GM21390 (cell line): ENCODE data around the gene PYGB.
"Not testable (repeated sequence)": the region's sequence is repeated elsewhere in the genome, so short reads cannot be mapped to it uniquely, and the experiment has no call there.

Experiments
- ATAC-seq: cut with Tn5 transposase; IDR thresholded peaks from one replicate; pipeline ENCODE4 v1.9.1; 2021; ENCODE audit not compliant: unreplicated experiment

Gene PYGB

DNA sequence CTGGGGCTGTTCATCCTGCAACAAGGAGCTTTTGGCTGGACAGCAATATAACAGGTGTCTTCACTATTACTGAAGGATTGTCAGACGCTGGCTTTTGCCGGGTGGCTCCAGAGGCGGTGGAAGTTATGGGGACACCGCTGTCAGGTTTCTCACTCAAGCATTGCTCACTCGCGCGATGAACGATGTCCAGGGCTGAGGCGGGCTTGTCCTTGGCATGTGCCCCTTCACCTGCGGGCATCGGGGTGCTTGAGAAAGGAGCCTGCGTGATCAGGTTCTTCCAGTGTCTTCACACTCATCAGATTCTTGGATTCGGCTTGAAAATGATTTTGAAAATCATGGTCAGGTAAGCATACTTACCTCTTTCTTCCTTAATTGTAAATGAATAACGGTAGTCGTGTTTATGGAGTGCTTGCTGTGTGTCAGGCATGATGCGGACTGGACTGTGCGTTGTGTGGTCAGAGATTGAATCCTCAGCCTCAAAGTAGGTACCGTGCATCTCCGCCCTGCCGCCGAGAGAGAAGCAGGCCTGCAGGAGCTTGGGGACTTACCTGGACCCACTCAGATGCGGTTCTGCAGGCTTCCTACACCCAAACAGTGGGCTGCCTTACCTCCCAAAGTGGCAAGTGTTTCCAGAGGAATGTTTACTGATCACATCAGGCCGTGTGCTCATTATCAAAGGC lies 18.3 kb upstream of the PYGB start:
- no peak for ATAC-seq

- ATAC-seq = peak; percentile 89
Observed at GRCh38 chr20:25230166-25230831, 17.6 kb upstream of the PYGB start.

DNA sequence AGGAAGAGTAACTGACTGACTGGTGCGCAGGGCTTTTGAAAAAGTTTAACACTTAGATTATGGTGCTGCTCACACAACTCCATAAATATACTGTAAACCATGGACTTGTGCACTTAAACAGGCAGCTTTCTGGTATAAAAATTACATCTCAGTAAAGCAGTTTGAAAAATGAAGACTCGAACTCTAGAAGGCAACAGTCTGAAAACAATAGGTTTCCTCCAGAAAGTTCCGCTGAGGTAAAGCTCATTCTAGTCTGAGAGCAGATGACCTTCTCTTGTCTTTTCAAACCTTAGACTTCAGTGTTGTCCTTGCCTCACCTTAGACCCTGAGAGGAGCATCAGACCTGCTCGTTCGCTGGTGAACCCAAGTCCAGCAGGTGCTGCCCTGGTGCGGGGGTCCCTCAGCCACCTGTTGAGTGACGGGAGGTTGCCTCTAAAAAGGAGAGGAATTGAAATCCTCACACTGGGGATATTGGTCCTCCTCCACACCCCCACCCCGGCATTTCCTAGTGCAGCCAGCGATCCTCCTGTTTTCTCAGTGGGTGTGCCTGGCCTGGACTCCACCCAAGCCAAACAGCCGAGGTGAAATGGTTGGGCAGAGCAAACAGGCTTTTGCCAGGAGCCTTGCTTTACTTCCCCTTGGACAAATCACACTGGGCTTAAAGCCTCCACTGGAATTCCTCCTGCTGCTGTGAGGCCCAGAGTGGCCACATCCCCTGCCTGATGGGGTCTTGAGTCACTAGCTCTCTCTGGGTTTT lies 14.7 kb upstream of the PYGB start:
- ATAC-seq = no peak

GRCh38 chr20:25234009-25234849 lies 13.7 kb upstream of the PYGB start:
- ATAC-seq = not testable (repeated sequence)

DNA sequence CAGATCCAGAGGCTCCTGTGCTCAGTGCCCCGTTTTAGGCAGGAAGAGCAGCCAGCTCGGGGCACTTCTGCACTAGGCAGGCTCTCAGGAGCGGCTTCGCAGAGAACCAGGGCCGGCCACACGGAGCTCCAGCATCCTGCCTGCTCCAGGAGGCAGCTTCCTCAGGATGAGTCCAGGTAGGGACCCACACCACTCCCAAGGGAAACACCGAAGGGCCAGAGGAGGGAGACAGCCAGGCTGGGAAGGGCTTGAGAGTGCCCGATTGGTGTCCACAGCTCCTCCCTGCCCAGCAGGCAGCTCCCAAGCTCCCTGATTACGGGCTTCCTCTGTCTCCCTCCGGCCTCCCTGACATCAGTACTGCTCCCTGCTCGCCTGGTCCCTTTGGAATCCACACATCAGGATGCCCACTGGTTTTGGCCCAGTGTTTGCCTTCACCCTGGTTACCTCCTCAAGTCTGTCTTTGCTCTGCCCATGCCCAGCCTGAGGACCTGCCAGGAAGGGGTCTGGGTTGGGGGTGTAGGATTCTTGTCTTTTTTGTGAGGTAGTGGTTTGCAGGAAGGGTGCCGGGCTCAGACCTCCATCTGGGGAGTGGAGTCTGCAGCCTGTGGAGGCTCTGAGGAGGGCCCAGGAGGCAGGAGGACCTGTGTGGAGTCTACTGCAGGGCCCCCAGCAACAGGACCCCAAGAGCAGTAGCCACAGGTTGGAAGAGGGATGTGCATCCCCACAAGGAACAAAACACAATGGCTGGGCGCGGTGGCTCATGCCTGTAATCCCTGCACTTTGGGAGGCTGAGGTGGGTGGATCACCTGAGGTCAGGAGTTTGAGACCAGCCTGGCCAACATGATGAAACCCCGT lies 11.2 kb upstream of the PYGB start:
- ATAC-seq = no peak

GRCh38 chr20:25237610-25238318 lies 10.1 kb upstream of the PYGB start:
- ATAC-seq = no peak

DNA sequence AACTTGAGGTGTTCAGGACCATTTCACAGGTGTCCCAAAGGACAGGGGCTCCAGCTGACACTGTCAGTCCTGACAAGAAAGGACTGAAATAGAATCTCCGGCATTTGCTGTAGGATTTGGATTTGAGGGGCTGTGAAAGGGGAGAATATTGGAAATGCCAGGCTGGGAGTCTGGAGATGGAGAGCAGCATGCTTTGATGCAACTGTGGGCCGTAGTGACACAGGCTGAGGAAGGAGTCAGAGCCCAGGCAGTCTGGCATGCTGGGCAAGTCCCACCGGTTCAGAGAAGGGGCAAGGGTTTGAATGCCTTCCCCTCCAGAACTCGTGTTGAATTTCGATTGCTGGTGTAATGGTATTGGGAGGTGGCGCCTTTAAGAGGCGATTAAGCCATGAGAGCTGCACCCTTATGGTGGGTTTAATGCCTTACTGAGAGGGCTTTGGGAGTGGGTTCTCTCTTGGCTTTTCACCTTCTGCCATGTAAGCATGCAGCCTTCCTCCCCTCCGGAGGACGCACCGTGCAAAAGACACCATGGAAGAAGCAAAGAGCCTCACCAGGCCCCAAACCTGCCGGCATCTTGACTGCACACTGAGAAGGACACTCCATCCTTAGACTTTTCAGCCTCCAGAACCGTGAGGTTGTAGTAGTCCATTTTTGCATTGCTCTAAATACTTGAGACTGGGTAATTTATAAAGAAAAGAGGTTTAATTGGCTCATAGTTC lies 9.4 kb upstream of the PYGB start:
- no peak for ATAC-seq

DNA sequence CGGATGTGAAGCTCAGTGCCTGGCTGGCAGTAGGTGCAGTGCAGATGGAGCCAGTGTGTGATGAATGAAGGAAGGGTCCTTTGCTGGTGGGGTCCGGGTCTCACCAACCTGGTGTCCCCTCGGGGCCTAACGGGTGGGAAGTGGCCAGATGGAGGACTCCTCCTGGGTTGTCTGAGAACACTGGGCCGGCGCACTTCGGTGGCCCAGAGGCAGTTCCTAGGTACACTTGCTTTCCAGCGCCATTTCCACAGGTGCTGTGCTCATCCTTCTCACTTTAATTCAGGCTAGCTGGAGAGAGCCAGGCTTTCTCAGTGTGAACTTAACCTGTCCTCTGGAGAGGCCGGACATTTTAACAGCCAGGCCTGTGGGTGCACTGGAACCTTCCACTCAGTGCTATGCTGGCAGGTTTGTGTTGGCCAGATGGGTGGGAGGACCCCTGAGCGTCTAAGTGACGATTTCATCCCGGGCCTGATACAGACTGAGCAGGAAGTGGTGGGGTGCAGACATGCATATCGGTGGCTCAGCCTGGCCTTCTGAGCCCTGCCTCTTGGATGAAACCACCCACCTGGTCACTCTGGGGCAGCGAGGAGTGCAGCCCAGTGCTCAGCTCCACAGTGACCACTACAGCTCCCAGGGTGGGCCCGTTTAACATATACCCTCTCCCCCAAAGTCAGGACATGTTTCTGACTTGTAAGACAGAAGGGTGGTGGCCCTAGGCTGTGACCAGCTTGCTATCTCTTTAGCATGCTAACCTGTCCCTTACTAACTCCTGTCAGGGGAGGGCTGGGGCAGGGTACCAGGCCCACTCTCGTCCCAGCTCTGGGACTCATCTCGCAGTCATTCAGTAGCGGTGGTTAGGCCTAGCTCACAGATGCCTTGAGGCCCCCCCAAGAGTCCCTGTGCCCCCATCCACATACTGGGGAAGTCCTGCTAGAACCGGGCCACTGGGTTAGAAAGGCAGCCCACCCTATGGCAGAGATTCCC lies 8.2 kb upstream of the PYGB start:
- ATAC-seq = no peak

DNA sequence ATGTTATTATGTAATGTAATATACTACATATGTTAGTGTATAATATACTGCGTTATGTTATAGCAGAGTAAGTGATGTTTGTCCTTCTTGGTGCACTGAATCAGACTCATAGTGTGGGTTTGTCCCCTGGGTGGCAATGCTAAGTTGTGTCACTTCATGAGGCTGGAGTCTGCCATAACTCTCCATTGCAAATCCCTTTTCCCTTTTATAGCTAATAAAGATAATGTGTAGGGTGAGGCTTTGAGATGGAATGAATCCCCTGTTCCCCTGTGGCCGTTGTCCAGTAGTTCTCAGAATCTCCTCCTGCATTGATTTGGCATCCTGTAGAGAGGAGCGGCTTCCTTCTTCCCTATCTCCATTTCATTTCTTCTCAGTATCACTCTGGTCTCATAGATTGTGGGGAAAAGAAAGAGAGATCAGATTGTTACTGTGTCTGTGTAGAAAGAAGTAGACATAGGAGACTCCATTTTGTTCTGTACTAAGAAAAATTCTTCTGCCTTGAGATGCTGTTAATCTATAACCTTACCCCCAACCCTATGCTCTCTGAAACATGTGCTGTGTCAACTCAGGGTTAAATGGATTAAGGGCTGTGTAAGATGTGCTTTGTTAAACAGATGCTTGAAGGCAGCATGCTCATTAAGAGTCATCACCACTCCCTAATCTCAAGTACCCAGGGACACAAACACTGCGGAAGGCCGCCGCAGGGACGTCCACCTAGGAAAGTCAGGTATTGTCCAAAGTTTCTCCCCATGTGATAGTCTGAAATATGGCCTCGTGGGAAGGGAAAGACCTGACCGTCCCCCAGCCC lies 6.8 kb upstream of the PYGB start:
- ATAC-seq = not testable (repeated sequence)

DNA sequence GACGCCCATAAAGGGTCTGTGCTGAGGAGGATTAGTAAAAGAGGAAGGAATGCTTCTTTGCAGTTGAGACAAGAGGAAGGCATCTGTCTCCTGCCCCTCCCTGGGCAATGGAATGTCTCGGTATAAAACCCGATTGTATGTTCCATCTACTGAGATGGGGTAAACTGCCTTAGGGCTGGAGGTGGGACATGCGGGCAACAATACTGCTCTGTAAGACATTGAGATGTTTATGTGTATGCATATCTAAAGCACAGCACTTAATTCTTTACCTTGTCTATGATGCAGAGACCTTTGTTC lies 6.3 kb upstream of the PYGB start:
- ATAC-seq = not testable (repeated sequence)

DNA sequence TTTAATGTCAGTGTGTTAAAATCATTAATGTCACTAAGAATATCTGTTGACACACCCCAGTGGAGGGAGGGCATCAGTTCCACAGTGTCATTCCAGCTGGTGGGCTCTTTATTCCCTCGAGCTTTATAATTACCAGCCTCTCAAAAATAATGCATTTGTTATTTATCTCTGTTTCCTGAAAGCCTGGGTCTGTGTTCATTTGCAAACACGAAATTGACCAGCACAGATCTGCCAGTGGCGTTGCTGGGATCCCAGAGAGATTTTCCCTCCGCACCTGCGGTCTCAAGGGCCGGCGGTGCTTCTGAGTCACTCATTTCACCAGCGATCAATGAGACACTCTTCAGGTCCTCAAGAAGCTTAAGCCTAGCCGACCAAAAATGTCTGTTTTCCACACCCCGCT lies 5.7 kb upstream of the PYGB start:
- no peak for ATAC-seq

DNA sequence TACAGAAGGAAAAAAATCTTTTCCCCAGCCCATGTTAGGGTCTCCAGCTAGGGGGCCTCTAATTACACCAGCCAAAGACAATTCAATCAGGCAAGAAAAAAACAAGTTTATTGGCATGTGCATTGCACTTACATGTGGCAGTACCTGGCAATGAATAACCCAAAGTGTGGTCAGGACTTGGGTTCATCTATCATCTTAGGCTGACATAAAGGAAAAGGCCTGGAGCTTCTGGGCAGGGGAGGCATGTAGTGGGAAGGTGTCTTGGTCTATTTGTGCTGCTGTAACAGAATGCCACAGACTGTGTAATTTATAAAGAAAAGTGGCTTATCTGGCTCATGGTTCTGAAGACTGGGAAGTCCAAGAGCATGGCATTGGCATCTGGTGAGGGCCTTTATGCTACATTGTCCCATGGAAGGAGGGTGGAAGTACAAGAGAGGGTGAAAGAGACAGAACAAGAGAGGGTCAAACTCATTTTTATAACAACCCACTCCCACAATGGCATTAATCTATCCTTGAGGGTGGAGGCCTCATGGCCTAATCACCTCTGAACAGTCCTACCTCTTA lies 4.4 kb upstream of the PYGB start:
- no peak for ATAC-seq

DNA sequence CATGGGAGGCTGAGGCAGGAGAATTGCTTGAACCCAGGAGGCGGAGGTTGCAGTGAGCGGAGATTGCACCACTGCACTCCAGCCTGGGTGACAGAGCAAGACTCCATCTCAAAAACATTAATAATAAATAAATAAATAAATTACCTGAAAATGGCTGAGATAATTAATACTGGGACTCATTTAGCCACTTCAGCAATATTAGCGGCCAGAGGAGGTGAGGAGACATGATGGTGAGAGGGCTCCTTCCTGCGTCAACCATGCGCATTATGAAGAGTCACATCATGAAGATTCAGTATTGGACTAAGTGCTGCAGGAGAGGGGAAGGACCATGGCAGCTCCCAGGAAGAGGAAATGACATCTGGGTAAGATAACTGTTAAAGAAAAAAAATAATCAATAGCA lies 2.9 kb upstream of the PYGB start:
- ATAC-seq = no peak

DNA sequence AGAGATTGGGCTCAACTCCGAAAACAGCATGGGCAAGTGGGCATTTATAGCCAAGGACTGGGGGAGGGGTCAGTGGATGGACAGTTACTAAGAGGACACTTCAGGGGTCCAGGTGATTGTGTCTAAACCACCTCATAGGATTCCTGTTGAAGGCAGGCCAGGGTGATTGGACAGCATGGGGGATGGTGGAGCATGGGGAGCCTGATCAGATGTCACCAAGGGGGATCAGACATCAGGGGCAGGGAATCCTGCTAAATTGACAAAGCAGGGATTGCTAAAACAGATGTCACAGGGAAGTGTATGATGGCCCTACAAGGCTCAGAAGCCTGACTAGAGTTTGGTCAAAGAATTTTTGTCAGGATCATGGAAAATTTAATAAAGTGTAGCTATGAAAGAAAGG lies 2.4 kb upstream of the PYGB start:
- no peak for ATAC-seq

DNA sequence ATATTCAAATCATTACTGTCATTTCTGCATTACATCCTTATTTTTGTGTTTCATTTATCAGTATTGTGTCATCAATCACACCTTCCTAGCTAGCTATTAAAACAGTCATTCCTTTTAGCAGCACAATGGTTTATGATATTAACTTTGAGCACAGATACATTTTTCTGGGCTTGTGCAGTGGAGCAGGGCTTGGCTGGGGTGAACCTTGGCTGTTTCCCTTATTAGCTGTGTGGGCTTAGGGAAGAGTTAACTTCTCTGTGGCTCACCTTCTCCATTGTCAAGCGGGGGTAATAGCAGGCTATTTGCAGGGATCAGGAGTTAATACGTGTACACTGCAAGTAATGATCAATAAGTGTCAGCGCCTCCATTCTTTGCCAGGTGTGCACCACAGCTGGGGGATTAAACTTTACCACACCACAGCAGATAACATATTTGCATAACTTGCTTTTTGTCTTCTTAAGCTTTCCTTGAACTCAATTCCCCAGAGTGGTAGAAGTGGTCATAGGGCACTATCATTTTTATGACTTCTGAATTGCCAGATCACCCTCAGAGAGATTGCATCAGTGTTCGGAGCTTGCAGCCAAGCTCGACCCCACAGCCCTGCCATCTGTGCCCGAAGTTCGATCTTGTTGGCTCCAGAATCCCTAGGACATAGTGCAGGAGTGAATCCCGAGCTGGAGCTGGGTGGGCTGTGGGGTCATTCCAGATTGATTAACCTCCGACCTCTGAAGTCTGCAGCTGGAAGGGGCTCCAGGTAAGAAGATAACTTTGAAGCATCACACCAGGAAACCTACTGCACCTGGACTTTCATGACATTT lies 1.5 kb upstream of the PYGB start:
- ATAC-seq = peak; percentile 27

DNA sequence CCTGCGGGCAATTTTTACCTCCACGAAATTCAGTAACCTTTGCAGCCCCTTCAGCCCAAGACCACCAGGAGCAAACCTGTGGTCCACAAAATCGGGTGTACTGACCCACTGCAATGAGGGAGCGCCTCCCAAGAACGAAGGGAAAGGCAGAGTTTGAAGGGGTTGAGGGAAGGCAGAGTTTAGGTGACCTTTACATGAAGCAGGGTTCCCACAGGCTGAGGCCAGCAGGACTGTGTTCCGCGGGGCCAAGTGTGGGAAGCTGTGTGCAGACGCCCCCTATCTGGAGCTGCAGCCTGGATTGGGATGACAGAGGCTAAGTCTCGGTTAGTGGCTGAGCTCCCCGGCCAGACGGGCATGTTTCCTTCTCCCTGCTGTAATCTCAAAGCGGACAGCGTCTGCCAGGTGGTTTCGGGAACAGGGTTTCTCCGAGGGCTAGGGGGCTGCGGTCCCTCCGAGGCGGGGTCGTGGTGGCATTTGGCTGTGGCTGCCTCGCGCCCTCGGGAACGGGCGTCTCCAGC lies 826 bp upstream of the PYGB start:
- ATAC-seq = no peak
